Hepatocyte (in vitro differentiated cells): Measurements from ENCODE around the gene MOV10L1. TPM values are rescaled to one million over a fixed set of nuclear protein-coding genes. Genes with fewer than 3 reads are reported as not detected.

Experiments used
- DNase-seq: peaks from one replicate; pipeline ENCODE4 v3.0.0-alpha.2; 2016; ENCODE audit warnings: low spot score
- H2AFZ ChIP-seq: fragments of 200-600 bp; sonication (generic); 2 replicates; pipeline ENCODE4 v1.6.0; 2016; ENCODE audit warnings: antibody characterized with exemption, mild to moderate bottlenecking
- H3K27ac ChIP-seq: fragments of 200-600 bp; sonication (generic); 2 replicates; pipeline ENCODE4 v1.5.1; 2016; ENCODE audit warnings: mild to moderate bottlenecking
- H3K27me3 ChIP-seq: fragments of 200-600 bp; sonication (generic); 2 replicates; pipeline ENCODE4 v1.6.1; 2016
- H3K36me3 ChIP-seq: fragments of 200-600 bp; sonication (generic); replicated peaks from 2 replicates; pipeline ENCODE4 v1.5.1; 2016; ENCODE audit warnings: low read depth; ENCODE audit not compliant: insufficient read depth
- H3K4me1 ChIP-seq: fragments of 200-600 bp; sonication (generic); 2 replicates; pipeline ENCODE4 v1.5.1; 2016; ENCODE audit warnings: mild to moderate bottlenecking, moderate library complexity; ENCODE audit not compliant: insufficient read depth
- H3K4me2 ChIP-seq: fragments of 200-600 bp; sonication (generic); 2 replicates; pipeline ENCODE4 v1.6.0; 2016
- H3K4me3 ChIP-seq: fragments of 200-600 bp; sonication (generic); 2 replicates; pipeline ENCODE4 v1.5.1; 2016; ENCODE audit warnings: mild to moderate bottlenecking
- H3K79me2 ChIP-seq: fragments of 200-600 bp; sonication (generic); 2 replicates; pipeline ENCODE4 v1.6.0; 2017; ENCODE audit warnings: mild to moderate bottlenecking
- H3K9me2 ChIP-seq: fragments of 200-600 bp; sonication (generic); replicated peaks from 2 replicates; pipeline ENCODE4 v1.6.0; 2017; ENCODE audit warnings: mild to moderate bottlenecking; ENCODE audit not compliant: insufficient read depth
- H3K9me3 ChIP-seq: fragments of 200-600 bp; sonication (generic); 2 replicates; pipeline ENCODE4 v1.5.1; 2016; ENCODE audit warnings: low read depth, mild to moderate bottlenecking
- H4K20me1 ChIP-seq: fragments of 200-600 bp; sonication (generic); 2 replicates; pipeline ENCODE4 v1.6.0; 2016; ENCODE audit warnings: mild to moderate bottlenecking; ENCODE audit not compliant: insufficient read depth, poor library complexity, severe bottlenecking
- CTCF ChIP-seq: fragments of 200-600 bp; sonication (generic); IDR thresholded peaks from 2 replicates; pipeline ENCODE4 v1.5.1; 2016; ENCODE audit warnings: antibody characterized with exemption, mild to moderate bottlenecking; ENCODE audit not compliant: poor library complexity
- EZH2 ChIP-seq: fragments of 200-600 bp; sonication (generic); IDR thresholded peaks from 2 replicates; pipeline ENCODE4 v1.6.1; 2016; ENCODE audit warnings: antibody characterized with exemption, mild to moderate bottlenecking, borderline replicate concordance
- EZH2phosphoT487 ChIP-seq: fragments of 200-600 bp; sonication (generic); IDR thresholded peaks from one replicate; pipeline ENCODE4 v1.6.1; 2018; ENCODE audit warnings: antibody characterized with exemption, mild to moderate bottlenecking, low read depth, moderate library complexity; ENCODE audit not compliant: unreplicated experiment, severe bottlenecking
- WGBS: methylation state at CpG from one replicate; pipeline ENCODE4 v1.1.6; 2016; ENCODE audit warnings: low lambda C conversion rate; ENCODE audit errors: missing lambda C conversion rate; 5-methylcytosine and 5-hydroxymethylcytosine counted together
- polyA plus RNA-seq: library from polyadenylated mRNA; unstranded; fragments of >200 nt; fragmentation: Nextera tagmentation; extraction: Ambion mirVana; gene quantifications from 2 replicates; pipeline ENCODE4 v1.2.1, GENCODE V29; 2016
- total RNA-seq: library from RNA; depleted of rRNA; stranded (reverse); fragments of >200 nt; gene quantifications from 2 replicates; pipeline ENCODE4 v1.2.3, GENCODE V29; 2014

MOV10L1 gene
- total and polyA plus RNA-seq, 2 experiments from 2014 or later: 0.36 to 3.6 TPM

DNA sequence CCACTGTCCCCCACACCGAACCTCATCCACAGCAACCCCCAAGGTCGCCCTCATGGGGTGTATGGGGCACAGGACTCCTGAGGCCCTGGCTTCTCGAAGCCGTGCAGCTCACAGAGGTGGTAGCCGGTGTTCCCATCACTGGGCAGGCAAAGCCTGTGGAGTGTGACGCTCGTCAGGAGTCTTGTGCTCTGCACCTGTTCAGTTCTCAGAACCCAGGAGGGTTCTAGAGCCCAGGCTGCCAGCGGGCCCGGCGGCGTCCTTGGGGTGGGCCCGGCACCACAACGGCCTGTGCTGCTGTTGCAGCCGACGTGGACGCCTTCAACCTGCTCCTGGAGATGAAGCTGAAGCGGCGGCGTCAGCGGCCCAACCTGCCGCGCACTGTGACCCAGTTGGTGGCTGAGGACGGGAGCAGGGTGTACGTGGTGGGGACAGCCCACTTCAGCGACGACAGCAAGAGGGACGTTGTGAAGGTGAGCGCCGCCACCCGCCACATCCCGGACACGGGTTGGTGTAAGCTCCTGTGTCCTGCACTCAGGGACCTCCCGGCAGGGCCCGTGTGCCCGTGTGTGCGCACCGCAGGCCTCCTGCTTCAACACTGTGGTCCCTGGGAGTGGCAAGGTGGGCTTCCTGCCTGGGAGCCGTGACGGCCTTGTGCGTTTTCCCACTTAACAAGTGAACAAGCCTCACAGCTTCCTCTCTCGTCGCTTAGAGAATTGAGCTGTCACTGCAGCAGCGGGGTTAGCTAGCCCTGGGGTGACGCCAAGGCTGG lies 104.4 kb downstream of the MOV10L1 start:
- Histone ChIP-seq H3K36me3 (no peaks in the 10 kb centered on the region), H3K4me1 (peaks cover 28% of the 10 kb centered on the region), H3K79me2 (peaks cover 26% of the 10 kb centered on the region), H3K27ac (no peak overlapping the region), H3K9me3 (no peaks in the 10 kb centered on the region), H4K20me1 (no peaks in the 10 kb centered on the region), H3K4me3 (no peak overlapping the region), H3K4me2 (no peak overlapping the region), H2AFZ (no peak overlapping the region), H3K9me2 (no peaks in the 10 kb centered on the region), H3K27me3 (no peaks in the 10 kb centered on the region)
- DNase-seq: no peak
- TF ChIP-seq EZH2 (no peak), CTCF (no peak), EZH2phosphoT487 (no peak)
- 97% methylated on average over 43 of the region's 44 CpGs for WGBS

DNA sequence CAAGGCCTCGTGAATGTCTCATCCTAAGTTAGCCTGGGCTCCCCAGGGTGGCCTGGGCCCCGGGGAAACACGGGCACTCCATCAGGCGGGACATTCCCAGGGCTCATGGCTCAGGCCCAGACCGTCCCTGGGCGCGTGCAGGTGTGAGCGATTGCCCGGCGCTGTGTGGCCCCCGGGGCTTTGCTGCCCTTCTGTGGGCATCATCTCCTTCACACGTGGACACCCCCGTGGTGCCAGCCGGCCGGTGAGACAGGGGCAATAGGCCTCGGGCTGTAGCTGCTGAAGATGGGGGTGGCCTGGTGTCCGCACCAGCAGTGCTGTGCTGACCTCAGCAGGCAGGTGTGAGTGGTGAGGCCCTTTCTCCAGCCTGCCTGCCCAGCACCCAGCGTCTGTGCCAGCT lies 106.5 kb downstream of the MOV10L1 start:
- Histone ChIP-seq H3K4me3 (no peak overlapping the region), H3K4me1 (peaks cover 7% of the 10 kb centered on the region), H4K20me1 (no peaks in the 10 kb centered on the region), H3K4me2 (no peak overlapping the region), H3K27me3 (no peaks in the 10 kb centered on the region), H3K36me3 (no peaks in the 10 kb centered on the region), H3K9me2 (no peaks in the 10 kb centered on the region), H3K27ac (no peak overlapping the region), H3K79me2 (peaks cover 21% of the 10 kb centered on the region), H2AFZ (no peak overlapping the region), H3K9me3 (no peaks in the 10 kb centered on the region)
- no peak for DNase-seq
- WGBS: 95% methylated on average over 18 of the region's 18 CpGs
- TF ChIP-seq EZH2 (no peak), EZH2phosphoT487 (no peak), CTCF (no peak)

DNA sequence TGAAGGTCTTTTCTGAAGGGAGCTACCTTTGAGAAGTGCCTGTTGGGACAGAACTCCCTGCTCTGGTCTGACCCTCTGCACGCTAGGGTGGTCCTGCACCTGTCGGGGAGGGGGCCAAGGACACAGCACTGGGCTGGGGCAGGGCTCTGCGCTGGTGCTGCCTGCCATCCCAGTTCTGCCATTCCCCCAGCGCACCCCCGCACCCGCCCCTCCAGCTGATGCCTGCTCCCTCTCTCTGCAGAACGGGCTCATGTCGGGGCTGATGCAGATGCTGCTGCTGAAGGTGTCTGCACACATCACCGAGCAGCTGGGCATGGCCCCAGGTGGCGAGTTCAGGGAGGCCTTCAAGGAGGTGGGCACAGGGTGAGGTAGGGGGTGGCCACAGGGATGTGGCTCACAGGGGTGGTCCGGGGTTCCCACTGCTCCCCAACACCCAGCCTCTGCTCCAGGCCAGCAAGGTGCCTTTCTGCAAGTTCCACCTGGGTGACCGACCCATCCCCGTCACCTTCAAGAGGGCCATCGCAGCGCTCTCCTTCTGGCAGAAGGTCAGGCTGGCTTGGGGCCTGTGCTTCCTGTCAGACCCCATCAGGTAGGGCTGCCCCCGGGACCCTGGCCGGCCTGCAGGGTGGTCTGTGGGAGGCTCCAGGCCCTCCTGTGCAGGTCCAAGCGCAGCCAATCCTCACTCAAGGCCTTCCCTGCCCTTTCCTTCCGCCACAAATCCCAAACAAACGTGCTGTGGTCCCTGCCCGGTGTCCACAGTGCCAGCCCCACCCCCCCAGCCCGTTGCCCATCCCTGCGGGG lies 107.4 kb downstream of the MOV10L1 start:
- no peaks in the 10 kb centered on the region for H3K9me3 ChIP-seq
- no peak for DNase-seq
- H4K20me1 ChIP-seq: peaks cover 9% of the 10 kb centered on the region
- no peaks in the 10 kb centered on the region for H3K27me3 ChIP-seq
- no peak overlapping the region for H3K27ac ChIP-seq
- TF ChIP-seq CTCF (no peak), EZH2 (no peak), EZH2phosphoT487 (no peak)
- H2AFZ ChIP-seq: no peak overlapping the region
- peaks cover 21% of the 10 kb centered on the region for H3K79me2 ChIP-seq
- no peaks in the 10 kb centered on the region for H3K9me2 ChIP-seq
- no peak overlapping the region for H3K4me3 ChIP-seq
- WGBS: 95% methylated on average over 16 of the region's 23 CpGs
- no peaks in the 10 kb centered on the region for H3K36me3 ChIP-seq
- peaks cover 7% of the 10 kb centered on the region for H3K4me1 ChIP-seq
- no peak overlapping the region for H3K4me2 ChIP-seq
